DMS53 treated with DMSO at 0.1 percent for 48 hours (cell line): Measurements from ENCODE around the gene MEGF10.

ENCODE experiments used
- DNase-seq: peaks from one replicate; lab custom pipeline; 2025; ENCODE audit not compliant: unreplicated experiment; lab: John Stamatoyannopoulos, UW

Gene MEGF10

GRCh38 chr5:127324756-127325155 lies 34.2 kb downstream of the MEGF10 start:
- no peak for DNase-seq

DNA sequence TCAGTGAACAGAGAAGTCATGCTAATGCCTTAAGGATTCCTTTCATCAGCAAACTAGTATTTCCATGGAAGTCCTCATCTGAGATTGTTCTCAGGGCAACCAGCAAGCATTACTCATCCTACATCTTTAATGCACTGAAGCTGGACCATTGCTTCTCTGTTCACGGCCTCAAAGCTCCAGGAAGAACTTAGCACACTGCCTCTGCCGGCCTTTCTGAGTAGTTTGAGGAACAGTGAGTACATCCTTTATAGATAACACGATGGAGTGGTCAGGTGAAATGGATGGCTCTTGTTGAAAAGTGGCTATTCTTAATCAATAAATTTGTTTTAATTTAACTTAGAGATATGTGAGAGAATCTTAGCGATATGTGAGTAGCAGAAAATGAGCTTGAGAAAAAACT lies 35.8 kb downstream of the MEGF10 start:
- no peak for DNase-seq

- DNase-seq: no peak
These were observed 36.6 kb downstream of the MEGF10 start for GRCh38 chr5:127326976-127327755.

- no peak for DNase-seq
These were observed 39.5 kb downstream of the MEGF10 start for GRCh38 chr5:127330116-127330515.

DNA sequence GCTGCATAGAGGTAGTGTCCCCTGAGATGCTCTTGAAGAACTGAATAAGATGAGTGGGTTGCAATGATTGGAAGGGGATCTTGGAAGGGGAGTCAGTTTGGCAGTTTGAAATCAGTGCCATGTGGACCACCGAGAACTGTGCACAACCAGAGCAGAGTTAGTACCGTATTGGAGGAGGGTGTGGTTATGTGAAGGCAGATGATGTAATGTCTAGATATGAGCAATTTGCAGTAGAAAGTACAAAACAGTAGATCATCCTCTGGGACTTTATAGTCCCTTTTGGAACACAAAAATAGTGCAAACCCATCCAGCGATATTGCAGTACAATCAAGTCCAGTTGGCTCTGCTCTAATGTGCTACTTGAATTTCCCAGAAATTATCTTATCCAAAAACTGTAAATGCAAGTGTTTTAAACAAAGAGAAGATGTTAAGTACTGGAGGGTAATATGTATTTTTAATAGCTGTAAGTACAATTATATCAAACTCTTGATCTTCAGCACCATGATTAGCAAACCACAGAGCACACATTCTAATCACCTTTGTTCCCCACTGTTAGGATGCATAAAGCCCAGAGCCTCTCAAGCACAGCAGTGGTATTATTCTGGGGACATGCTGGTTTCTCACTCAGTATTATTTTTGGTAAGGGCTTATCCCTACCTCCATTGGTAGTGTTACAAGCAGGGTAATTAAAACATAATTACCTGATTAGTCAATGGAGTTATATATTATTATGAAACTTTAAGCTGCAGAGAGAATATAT lies 41.5 kb downstream of the MEGF10 start:
- DNase-seq: no peak

- no peak for DNase-seq
These were observed 42.9 kb downstream of the MEGF10 start for GRCh38 chr5:127333483-127333882.

DNA sequence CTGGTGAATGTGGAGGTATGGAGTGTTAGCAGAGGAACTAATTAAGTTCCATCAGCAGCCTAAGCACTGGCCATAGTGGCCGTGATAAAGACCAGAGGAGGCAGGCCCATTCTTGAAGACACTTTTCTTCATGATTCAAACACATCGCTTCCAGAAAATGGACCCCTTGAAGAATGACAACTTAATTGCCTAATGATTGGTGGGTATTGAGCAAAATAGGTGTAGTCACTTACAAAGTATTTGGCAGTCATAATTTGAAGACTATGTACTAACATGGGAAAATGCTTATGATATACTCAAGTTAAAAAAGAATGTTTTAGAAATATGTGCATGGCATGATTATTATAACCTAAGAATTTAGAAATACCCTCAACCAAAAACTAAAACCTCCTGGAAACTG lies 44.8 kb downstream of the MEGF10 start:
- no peak for DNase-seq

- no peak for DNase-seq
These were observed 47.3 kb downstream of the MEGF10 start for GRCh38 chr5:127337876-127338275.

GRCh38 chr5:127338501-127338900 lies 47.9 kb downstream of the MEGF10 start:
- DNase-seq: no peak

GRCh38 chr5:127340606-127341005 lies 50.0 kb downstream of the MEGF10 start:
- DNase-seq: no peak

- no peak for DNase-seq
These were observed 51.8 kb downstream of the MEGF10 start for GRCh38 chr5:127342364-127342763.

GRCh38 chr5:127343313-127343712 lies 52.7 kb downstream of the MEGF10 start:
- DNase-seq: no peak

GRCh38 chr5:127343866-127344265 lies 53.3 kb downstream of the MEGF10 start:
- no peak for DNase-seq

DNA sequence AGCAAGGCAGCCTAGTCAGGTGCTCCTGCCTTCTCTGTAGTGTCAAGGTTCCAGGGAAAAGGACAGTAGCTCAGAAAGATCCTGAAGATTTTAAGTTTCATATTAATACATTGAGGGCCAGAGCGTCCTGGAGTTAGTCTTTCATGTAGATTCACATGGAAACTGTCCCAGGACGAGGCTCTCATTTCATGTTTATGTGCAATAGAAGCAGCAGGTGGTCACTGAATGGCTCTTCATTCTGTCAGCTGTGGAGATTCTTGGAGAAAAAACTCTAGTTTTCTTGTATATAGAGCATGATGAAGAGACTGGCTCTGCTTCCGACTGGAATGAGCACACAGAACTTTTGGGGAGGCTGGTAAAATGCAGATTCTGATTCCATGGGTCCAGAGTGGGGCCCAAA lies 54.3 kb downstream of the MEGF10 start:
- no peak for DNase-seq

DNA sequence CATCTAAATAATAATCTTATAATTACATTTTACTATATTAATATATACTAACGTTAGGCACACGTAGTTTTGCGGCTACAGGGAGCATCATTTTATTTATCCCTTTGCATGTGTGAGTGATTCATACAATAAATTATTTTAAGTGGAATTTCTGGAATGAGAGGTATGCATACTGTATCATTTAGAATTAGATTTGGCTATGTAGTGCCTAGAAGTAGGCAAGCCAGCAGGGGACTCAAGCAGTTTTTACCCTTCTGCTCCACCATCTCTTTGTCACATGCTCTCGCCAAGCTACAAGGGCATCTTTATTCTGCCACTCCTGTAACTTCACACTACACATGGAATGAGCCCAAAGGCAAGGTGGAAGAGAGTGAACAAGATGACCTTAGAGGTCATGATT lies 60.8 kb downstream of the MEGF10 start:
- DNase-seq: no peak

DNA sequence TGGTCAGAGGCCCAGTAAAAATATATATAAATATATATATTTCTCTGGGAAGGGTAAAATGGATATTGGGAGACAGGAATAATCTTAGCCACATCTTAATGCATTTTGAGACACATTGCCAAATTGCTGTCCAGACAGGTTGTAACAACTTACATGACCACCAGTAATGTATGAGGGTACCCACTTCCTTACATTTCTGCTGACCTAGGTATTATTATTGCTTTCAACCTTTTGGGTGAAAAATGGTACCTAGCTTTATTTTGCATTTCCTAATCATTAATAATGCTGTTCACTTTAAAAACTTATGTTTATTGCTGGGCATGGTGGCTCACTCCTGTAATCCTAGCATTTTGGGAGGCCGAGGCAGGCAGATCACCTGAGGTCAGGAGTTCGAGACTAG lies 61.5 kb downstream of the MEGF10 start:
- no peak for DNase-seq

- DNase-seq: no peak
These were observed 62.7 kb downstream of the MEGF10 start for GRCh38 chr5:127353327-127353726.

- no peak for DNase-seq
These were observed 63.2 kb downstream of the MEGF10 start for GRCh38 chr5:127353796-127354195.

DNA sequence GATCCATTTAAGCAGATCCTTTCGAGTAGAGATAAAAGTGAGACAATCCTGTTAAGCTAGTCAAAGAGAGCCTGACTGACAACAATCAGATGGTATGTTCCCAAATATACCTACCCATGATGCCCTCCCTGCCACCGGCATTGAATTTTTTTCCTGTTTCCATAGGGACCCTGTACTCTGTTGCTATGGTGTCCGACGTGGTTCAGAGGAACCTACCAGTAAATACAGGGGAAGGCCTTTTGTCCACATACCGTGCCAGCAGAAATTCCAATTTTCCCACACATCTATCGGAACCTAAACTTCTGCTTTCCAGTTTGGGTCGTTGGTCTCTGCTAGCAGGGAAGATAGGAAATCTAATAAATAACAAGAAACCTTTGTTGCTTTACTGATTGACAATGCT lies 64.7 kb downstream of the MEGF10 start:
- no peak for DNase-seq

GRCh38 chr5:127358284-127358683 lies 67.7 kb downstream of the MEGF10 start:
- DNase-seq: no peak

- no peak for DNase-seq
These were observed 68.1 kb downstream of the MEGF10 start for GRCh38 chr5:127358740-127359139.

- no peak for DNase-seq
These were observed 68.9 kb downstream of the MEGF10 start for GRCh38 chr5:127359502-127359901.

DNA sequence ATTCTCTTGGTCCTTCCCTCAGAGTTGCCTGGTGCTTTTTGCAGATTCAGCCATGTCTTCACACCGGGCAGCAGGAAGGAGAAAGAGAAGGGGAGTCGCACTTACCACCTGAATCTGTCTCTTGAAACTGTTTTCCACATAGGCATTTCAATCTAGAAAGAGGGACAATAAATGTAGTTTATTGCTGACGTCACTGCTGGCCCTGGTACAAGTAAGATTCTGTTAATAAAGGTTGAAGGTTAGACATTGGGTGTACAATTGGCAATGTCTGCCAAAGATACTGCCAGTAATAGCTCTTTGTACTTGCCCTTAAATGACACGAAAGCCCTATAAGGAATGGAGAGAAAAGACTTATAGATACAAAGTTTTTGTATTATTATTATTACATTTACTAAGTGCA lies 72.8 kb downstream of the MEGF10 start:
- DNase-seq: no peak
